GM21717 (cell line): ENCODE results near the gene KAT6B.
A peak's percentile ranks its signal among the peaks of the same experiment; 100 is the strongest.

ENCODE experiments used
- ATAC-seq: cut with Tn5 transposase; IDR thresholded peaks from one replicate; pipeline ENCODE4 v1.9.1; 2021; ENCODE audit warnings: mild to moderate bottlenecking, moderate library complexity; ENCODE audit not compliant: unreplicated experiment

Gene KAT6B

DNA sequence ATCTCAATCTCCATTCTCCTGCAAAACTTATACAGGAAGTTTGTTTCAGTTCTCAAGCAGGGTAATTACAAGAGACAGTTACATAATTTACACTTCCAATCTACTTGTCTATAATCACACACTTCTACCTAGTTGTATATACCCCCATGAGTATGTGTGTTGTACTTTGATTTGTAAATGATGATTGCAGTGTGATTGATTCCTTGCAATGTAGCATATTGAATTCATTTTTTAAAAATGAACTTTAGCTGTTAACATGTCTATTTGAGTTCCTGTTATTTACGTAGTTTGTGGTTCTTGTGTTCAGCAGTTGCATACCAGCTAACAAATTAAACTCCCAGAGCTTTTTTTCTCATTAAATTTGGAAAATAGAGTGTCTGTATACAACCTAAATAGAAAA lies 182.6 kb downstream of the KAT6B start:
- ATAC-seq: no peak

GRCh38 chr10:75009426-75009825 lies 183.0 kb downstream of the KAT6B start:
- ATAC-seq: no peak

GRCh38 chr10:75010373-75010772 lies 184.0 kb downstream of the KAT6B start:
- ATAC-seq: no peak

- ATAC-seq: no peak
Measured at GRCh38 chr10:75011221-75011620, 184.8 kb downstream of the KAT6B start.

GRCh38 chr10:75012471-75012870 lies 186.1 kb downstream of the KAT6B start:
- peak; percentile 39 for ATAC-seq

GRCh38 chr10:75013007-75013406 lies 186.6 kb downstream of the KAT6B start:
- peak; percentile 10 for ATAC-seq

- no peak for ATAC-seq
Measured at GRCh38 chr10:75013522-75013921, 187.1 kb downstream of the KAT6B start.

GRCh38 chr10:75014516-75015230 lies 188.3 kb downstream of the KAT6B start:
- ATAC-seq: no peak

DNA sequence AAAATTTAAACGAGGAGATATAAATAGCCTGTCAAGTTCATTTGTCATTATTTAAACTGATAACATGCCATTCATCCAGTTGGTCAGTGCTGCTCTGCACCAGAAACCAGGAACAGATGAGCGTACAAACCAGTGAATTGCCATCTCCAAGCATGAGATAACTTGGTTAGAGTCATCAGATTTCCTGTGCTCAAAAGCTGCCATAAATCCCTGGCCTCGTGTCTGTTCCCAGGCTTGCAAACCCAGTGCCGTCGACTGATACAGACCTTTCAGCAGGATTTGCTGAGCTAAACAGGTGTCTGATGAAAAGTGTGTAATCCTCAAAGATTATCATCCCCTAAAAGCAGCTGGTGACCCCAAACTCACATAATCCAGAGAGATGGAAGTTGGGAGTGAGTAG lies 189.0 kb downstream of the KAT6B start:
- ATAC-seq: no peak

GRCh38 chr10:75016325-75016724 lies 189.9 kb downstream of the KAT6B start:
- no peak for ATAC-seq

DNA sequence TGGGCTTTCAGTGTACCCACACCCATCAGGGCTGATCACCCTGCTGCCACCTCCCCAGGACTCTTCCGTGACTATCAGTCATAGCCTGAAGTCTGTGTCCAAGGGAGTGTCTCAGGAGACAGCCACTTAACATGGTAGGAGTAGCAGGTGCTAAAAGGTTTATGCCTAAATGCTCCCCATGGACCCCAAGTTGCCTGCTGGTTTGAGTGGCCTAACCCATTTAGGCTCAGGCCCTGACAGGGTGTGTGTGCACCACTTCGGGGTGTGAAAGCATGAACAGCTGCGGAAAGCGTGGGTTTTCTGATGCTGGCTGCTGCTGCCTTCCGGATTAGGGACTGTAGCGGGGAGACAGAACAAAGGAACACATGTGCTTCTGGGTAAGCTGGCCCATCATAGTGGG lies 191.9 kb downstream of the KAT6B start:
- ATAC-seq: no peak

GRCh38 chr10:75018686-75019307 lies 192.4 kb downstream of the KAT6B start:
- ATAC-seq: no peak

DNA sequence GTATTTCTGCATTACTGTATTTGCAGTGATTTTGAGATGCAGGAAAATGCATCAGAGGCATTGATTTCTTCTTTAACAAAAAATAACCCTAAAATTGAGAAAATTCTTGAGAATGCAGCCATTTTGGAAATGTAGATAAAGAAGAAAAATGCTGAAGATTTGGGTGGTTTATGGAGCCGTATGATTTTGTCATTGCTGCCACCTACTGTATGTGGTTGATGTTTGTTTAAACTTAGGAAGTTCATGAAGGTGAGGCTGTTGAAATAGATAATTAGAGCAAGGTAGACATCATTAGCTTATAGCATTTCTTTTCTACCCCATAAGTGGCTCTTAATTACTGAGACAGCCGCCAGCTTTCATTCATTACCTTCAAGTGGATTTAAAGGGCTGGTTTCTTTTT lies 193.0 kb downstream of the KAT6B start:
- no peak for ATAC-seq

DNA sequence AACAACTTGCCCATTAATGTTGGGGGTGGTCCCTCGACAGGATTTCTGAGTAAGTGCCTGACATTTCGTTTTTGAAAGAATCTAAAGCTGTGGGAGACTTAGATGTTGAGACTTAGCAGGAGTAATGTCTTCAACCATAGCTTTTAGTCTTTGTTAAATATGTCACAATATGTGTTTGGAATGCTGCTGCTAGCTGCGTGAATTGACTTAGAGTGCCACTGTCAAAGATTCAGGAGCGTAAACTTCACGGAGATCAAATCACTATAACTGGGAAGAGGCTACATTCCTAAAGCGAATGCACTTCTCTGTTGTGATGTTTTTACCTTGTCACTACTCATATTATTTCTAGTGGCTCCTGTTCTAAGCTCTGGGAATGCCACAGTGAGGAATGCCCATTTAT lies 193.8 kb downstream of the KAT6B start:
- no peak for ATAC-seq

GRCh38 chr10:75021379-75022249 lies 195.2 kb downstream of the KAT6B start:
- ATAC-seq: no peak

GRCh38 chr10:75023074-75023473 lies 196.7 kb downstream of the KAT6B start:
- no peak for ATAC-seq

GRCh38 chr10:75024971-75025523 lies 198.6 kb downstream of the KAT6B start:
- no peak for ATAC-seq

DNA sequence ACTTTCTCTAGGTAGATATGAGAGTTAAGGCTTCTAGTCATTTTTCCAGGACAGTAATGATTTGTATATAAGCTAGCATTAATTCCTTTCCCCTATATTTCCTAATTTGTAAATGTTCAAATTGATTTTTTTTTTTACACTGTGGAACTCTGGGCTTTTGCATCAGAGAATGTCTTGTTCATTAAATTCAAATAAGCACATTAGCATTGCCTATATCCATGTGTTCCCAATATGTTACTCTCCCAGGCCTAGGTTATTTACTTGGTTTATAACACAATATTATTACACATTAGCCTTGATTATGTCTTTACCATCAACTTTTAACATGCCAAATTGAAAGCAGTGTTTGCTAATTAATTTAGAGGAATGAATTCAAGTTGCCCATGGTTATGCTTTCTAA lies 201.6 kb downstream of the KAT6B start:
- no peak for ATAC-seq

- ATAC-seq: no peak
Measured at GRCh38 chr10:75028748-75029147, 202.3 kb downstream of the KAT6B start.

DNA sequence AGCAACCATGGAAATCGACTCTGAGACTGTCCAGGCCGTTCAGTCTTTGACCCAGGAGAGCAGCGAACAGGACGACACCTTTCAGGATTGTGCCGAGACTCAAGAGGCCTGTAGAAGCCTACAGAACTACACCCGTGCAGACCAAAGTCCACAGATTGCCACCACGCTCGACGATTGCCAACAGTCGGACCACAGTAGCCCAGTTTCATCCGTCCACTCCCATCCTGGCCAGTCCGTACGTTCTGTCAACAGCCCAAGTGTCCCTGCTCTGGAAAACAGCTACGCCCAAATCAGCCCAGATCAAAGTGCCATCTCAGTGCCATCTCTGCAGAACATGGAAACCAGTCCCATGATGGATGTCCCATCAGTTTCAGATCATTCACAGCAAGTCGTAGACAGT lies 203.0 kb downstream of the KAT6B start:
- no peak for ATAC-seq

GRCh38 chr10:75029857-75030256 lies 203.5 kb downstream of the KAT6B start:
- ATAC-seq: no peak

DNA sequence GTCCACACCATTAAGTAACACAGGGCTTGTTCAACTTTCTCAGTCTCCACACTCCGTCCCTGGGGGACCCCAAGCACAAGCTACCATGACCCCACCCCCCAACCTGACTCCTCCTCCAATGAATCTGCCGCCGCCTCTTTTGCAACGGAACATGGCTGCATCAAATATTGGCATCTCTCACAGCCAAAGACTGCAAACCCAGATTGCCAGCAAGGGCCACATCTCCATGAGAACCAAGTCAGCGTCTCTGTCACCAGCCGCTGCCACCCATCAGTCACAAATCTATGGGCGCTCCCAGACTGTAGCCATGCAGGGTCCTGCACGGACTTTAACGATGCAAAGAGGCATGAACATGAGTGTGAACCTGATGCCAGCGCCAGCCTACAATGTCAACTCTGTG lies 204.0 kb downstream of the KAT6B start:
- no peak for ATAC-seq
